HFFc6 (cell line): ENCODE results near the gene TXNL1. TPM values are rescaled to one million over a fixed set of nuclear protein-coding genes. Genes with fewer than 3 reads are reported as not detected.

Experiments used
- DNase-seq: peaks from one replicate; pipeline ENCODE4 v3.0.0-alpha.2; 2018
- H3K27ac Mint-ChIP-seq: 2 replicates; pipeline ENCODE4 v1.8.0; 2020; ENCODE audit warnings: mild to moderate bottlenecking, mixed read lengths
- H3K27me3 Mint-ChIP-seq: 2 replicates; pipeline ENCODE4 v1.8.0; 2021; ENCODE audit warnings: mild to moderate bottlenecking, moderate library complexity, mixed read lengths; ENCODE audit not compliant: insufficient read depth
- H3K36me3 Mint-ChIP-seq: 2 replicates; pipeline ENCODE4 v1.8.0; 2021; ENCODE audit warnings: low read depth, mixed read lengths
- H3K4me1 Mint-ChIP-seq: 2 replicates; pipeline ENCODE4 v1.8.0; 2020; ENCODE audit warnings: low read depth, mixed read lengths
- H3K4me3 Mint-ChIP-seq: 2 replicates; pipeline ENCODE4 v1.8.0; 2020; ENCODE audit warnings: mild to moderate bottlenecking, moderate library complexity, mixed read lengths
- H3K9me3 Mint-ChIP-seq: 2 replicates; pipeline ENCODE4 v1.8.0; 2020; ENCODE audit warnings: mild to moderate bottlenecking, mixed read lengths
- CTCF ChIP-seq: fragments of 200-600 bp; sonication (generic); IDR thresholded peaks from 2 replicates; pipeline ENCODE4 v1.5.0; 2021; ENCODE audit warnings: antibody characterized with exemption, mild to moderate bottlenecking
- long read RNA-seq: library from polyadenylated mRNA; unstranded; transcript quantifications from one replicate; pipeline ENCODE4 v2.0.0, GENCODE V29; 2019
- total RNA-seq, 6 experiments: library from RNA; stranded (reverse); fragmentation: NEBNext Ultra II Directional; extraction: Animal tissue kit (Norgen Biotek cat#: 25700); gene quantifications; 2 replicates in 1 of 6; 3 replicates in 5 of 6; pipeline ENCODE4 v1.2.3, GENCODE V29; 2021

TXNL1 gene
- total RNA-seq = 10 to 100 TPM; 73.5 to 85.5 (median 80.8) TPM
- long read RNA-seq, full-length matches to known transcripts = 139 of 159 reads
- long read RNA-seq, partial matches to known transcripts = 6 of 159 reads
- long read RNA-seq, other reads (novel, unspliced or antisense) = 14 of 159 reads

- Mint-ChIP-seq H3K4me3 (peak within 1 kb of the TSS; percentile 100), H3K36me3 (peaks cover 46% of the 10 kb centered on the region), H3K9me3 (peaks cover 11% of the 10 kb centered on the region), H3K4me1 (peaks cover 63% of the 10 kb centered on the region), H3K27ac (peak within 1 kb of the TSS; percentile 99), H3K27me3 (peaks cover 4% of the 10 kb centered on the region)
- TF ChIP-seq CTCF = no peak
- peak; percentile 97 for DNase-seq
These were observed at the start of gene TXNL1 for GRCh38 chr18:56638232-56639103. Gene TXNL1 (minus strand): TSS chr18:56638592. CDS start chr18:56638440, 152 bp downstream.

- H3K36me3 Mint-ChIP-seq = no peaks in the 10 kb centered on the region
- no peak for DNase-seq
- H3K9me3 Mint-ChIP-seq = no peaks in the 10 kb centered on the region
- no peaks in the 10 kb centered on the region for H3K27me3 Mint-ChIP-seq
- H3K27ac Mint-ChIP-seq = no peak overlapping the region
- no peak overlapping the region for H3K4me3 Mint-ChIP-seq
- TF ChIP-seq CTCF = no peak
- H3K4me1 Mint-ChIP-seq = no peaks in the 10 kb centered on the region
These were observed 45.9 kb upstream of the TXNL1 start for GRCh38 chr18:56684277-56684676.

- DNase-seq = no peak
- no peak overlapping the region for H3K27ac Mint-ChIP-seq
- no peak overlapping the region for H3K4me3 Mint-ChIP-seq
- peaks cover 19% of the 10 kb centered on the region for H3K4me1 Mint-ChIP-seq
- H3K36me3 Mint-ChIP-seq = 0 out of 2 replicates have a peak, but pooled peaks cover 5% of the 10 kb centered on the region
- H3K9me3 Mint-ChIP-seq = peaks cover 5% of the 10 kb centered on the region; the same call in 1 of the 2 replicates
- H3K27me3 Mint-ChIP-seq = no peaks in the 10 kb centered on the region
- no peak for TF ChIP-seq CTCF
These were observed 40.6 kb upstream of the TXNL1 start for GRCh38 chr18:56678836-56679565.

- TF ChIP-seq CTCF = no peak
These were observed 38.2 kb upstream of the TXNL1 start for GRCh38 chr18:56676639-56677038.

GRCh38 chr18:56672981-56673380 lies 34.6 kb upstream of the TXNL1 start:
- Mint-ChIP-seq H3K27me3 (no peaks in the 10 kb centered on the region), H3K27ac (no peak overlapping the region), H3K9me3 (peaks cover 3% of the 10 kb centered on the region; the same call in 1 of the 2 replicates), H3K4me1 (peaks cover 15% of the 10 kb centered on the region), H3K4me3 (no peak overlapping the region), H3K36me3 (0 out of 2 replicates have a peak, but pooled peaks cover 5% of the 10 kb centered on the region)
- DNase-seq = no peak
- TF ChIP-seq CTCF = no peak

More at GRCh38 chr18:56676639-56677038, 38.2 kb upstream of the TXNL1 start:
- peaks cover 5% of the 10 kb centered on the region; the same call in 1 of the 2 replicates for H3K9me3 Mint-ChIP-seq
- H3K4me1 Mint-ChIP-seq = peaks cover 19% of the 10 kb centered on the region
- H3K27me3 Mint-ChIP-seq = no peaks in the 10 kb centered on the region
- no peak overlapping the region; the same call in 1 of the 2 replicates for H3K27ac Mint-ChIP-seq
- DNase-seq = no peak
- H3K4me3 Mint-ChIP-seq = no peak overlapping the region
- 0 out of 2 replicates have a peak, but pooled peaks cover 5% of the 10 kb centered on the region for H3K36me3 Mint-ChIP-seq
